ENCODE measurements around the gene DCANP1.

- TF ChIP-seq ZNF263 (CRISPR knock-in tag; IDR thresholded peaks at IDR 0.05; ENCODE audit: low read depth), result no peak
- TF ChIP-seq CTCF (IDR thresholded peaks at IDR 0.05), result no peak
- no peak for TF ChIP-seq PREB (CRISPR knock-in tag; IDR thresholded peaks at IDR 0.05; ENCODE audit: borderline replicate concordance)
- TF ChIP-seq ATF3 (CRISPR knock-in tag; conservative IDR thresholded peaks at IDR 0.05), result no peak
- no peak for TF ChIP-seq ZSCAN18 (CRISPR knock-in tag; IDR thresholded peaks at IDR 0.05)
- no peak for TF ChIP-seq FOXK1 (CRISPR knock-in tag; IDR thresholded peaks at IDR 0.05)
- TF ChIP-seq SP1 (CRISPR knock-in tag; conservative IDR thresholded peaks at IDR 0.05), result no peak
- no peak for TF ChIP-seq FOXP4 (CRISPR knock-in tag; IDR thresholded peaks at IDR 0.05)
Measured at GRCh38 chr5:135468541-135468940, 21.4 kb upstream of the DCANP1 start.

Data from WTC11 (cell line).